ENCODE results near the gene PSMA3. TPM values are rescaled to one million over a fixed set of nuclear protein-coding genes. Genes with fewer than 3 reads are reported as not detected.

The PSMA3 gene
- total and polyA plus RNA-seq, 4 donors: 64.3 to 302 (median 181) TPM

DNA sequence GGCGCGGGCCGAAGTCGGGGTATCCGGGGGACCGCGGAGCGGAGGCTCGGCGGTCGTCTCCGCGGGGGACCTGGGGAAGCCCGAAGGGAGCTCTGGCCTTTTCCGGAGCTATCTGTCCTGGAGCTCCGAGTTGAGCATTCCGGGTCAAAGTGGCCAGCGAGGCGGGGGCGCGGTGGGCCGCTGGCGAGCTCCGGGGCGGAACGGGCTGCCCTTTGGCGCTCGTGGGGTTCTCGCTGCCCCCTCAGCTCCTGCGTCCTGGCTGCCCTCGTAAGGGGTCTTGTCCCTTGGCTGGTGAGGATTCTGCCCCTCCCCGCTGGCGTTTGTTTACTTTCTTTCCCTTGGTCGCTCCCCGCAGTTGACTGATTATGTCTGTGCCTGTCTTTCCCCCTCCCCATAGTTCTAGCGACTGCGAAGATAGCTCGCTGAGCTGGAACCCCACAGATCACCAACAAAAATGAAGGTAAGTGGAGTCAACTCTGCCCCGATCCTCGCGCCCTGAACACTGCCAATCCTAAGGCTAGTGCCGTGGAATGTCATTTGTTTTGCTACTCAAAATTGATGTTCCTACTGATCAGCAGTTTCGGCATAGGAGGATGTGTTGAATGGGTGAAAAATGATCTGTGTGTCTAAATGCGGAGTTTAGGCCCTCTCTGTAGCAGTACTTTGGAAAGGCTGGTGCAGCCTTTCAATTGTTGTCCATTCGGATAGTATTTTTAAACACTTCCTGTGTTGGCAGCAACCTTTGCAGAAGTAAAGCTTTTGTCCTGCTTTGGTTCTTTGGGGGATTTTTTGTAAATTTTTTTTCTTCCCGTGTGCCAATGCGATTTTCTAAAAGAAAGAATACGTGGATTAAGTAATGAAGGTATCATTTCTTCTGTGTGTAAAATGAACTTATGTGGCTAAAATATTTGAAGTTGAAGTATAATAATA is 55.0 kb downstream of the PSMA3 start:
- Histone ChIP-seq H3K9ac (ENCODE audit: insufficient read depth in 1 of 2, low read length in 2 of 2) (peak overlapping the region; percentile 83 to 89), H3K27ac (ENCODE audit: low read depth in 1 of 2, low read length in 1 of 2) (peak overlapping the region; percentile 95 to 98), H3K9me3 (ENCODE audit: control insufficient read depth in 4 of 4, insufficient read depth in 3 of 4, low read length in 3 of 4) (peaks cover 0 to 4% (median 0%) of the 10 kb centered on the region in 4 donors), H3K27me3 (ENCODE audit: control insufficient read depth in 3 of 3, insufficient read depth in 3 of 3, low read length in 2 of 3) (no peaks in the 10 kb centered on the region), H3K4me1 (ENCODE audit: control insufficient read depth in 5 of 5, insufficient read depth in 5 of 5, low read length in 5 of 5) (peaks cover 2 to 28% (median 3%) of the 10 kb centered on the region in 5 donors), H3K36me3 (ENCODE audit: control insufficient read depth in 4 of 4, insufficient read depth in 4 of 4, low read length in 4 of 4) (peaks cover 3 to 33% (median 15%) of the 10 kb centered on the region in 4 donors), H3K4me3 (peak overlapping the region; percentile 99)
- ATAC-seq (ENCODE audit: insufficient read depth, low FRiP score) (no peak), DNase-seq (peak; percentile 51 to 73 (median 63))
- TF ChIP-seq, protein P1, sequence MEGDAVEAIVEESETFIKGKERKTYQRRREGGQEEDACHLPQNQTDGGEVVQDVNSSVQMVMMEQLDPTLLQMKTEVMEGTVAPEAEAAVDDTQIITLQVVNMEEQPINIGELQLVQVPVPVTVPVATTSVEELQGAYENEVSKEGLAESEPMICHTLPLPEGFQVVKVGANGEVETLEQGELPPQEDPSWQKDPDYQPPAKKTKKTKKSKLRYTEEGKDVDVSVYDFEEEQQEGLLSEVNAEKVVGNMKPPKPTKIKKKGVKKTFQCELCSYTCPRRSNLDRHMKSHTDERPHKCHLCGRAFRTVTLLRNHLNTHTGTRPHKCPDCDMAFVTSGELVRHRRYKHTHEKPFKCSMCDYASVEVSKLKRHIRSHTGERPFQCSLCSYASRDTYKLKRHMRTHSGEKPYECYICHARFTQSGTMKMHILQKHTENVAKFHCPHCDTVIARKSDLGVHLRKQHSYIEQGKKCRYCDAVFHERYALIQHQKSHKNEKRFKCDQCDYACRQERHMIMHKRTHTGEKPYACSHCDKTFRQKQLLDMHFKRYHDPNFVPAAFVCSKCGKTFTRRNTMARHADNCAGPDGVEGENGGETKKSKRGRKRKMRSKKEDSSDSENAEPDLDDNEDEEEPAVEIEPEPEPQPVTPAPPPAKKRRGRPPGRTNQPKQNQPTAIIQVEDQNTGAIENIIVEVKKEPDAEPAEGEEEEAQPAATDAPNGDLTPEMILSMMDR (IDR thresholded peaks at IDR 0.05; ENCODE audit: control extremely low read depth, extremely low read depth): no peak
- 1% methylated on average over 31 to 48 of the region's 48 CpGs for WGBS, 2 donors

DNA sequence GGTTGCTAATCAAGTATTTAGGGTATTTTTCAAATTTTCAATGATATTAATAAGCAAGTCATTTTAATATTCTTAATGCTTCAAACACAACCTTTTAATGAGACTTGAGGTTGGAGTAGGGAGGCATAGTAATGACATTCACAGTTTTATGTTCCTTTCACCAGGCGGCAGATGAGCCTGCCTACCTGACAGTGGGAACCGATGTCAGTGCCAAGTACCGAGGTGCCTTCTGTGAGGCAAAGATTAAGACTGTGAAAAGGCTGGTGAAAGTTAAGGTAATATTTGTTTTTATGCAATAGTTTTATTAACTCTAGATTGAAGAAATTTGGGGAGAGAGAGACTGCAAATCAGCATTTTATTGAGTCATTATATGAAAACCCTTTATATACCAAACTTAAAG is 56.8 kb downstream of the PSMA3 start:
- 94 to 99% methylated on average over 3 of the region's 3 CpGs for WGBS, 2 donors
- H3K9ac ChIP-seq (ENCODE audit: insufficient read depth in 1 of 2, low read length in 2 of 2): no peak overlapping the region
- TF ChIP-seq, protein P1 (IDR thresholded peaks at IDR 0.05; ENCODE audit: control extremely low read depth, extremely low read depth): no peak

DNA sequence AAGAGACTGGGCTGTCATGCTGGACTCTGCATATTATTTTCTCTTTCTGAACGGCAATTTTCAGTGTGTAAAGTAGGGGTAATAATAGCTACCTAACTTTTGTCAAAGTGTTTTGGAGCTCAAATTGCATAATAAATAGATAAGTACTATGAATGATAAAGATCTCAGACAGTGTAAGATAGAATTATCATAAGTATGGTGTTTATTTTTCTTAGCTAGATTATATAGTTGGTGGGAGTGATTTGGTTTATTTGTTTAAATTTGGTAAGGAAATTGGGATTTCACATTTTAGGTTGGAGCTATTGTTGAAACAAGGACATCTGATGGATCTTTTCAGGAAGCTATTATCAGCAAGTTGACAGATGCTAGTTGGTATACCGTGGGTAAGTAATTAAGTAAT is 61.1 kb downstream of the PSMA3 start:
- no peak for DNase-seq
- 67 to 77% methylated on average over 2 of the region's 2 CpGs for WGBS, 2 donors
- H3K9ac ChIP-seq (ENCODE audit: insufficient read depth in 1 of 2, low read length in 2 of 2): no peak overlapping the region
- ATAC-seq (ENCODE audit: insufficient read depth, low FRiP score): no peak
- no peak overlapping the region for H3K27ac ChIP-seq (ENCODE audit: low read depth in 1 of 2, low read length in 1 of 2)
- H3K36me3 ChIP-seq (ENCODE audit: control insufficient read depth in 4 of 4, insufficient read depth in 4 of 4, low read length in 4 of 4): peaks cover 4 to 37% (median 19%) of the 10 kb centered on the region in 4 donors
- H3K4me1 ChIP-seq (ENCODE audit: control insufficient read depth in 5 of 5, insufficient read depth in 5 of 5, low read length in 5 of 5): peaks cover 0 to 4% (median 2%) of the 10 kb centered on the region in 5 donors
- no peaks in the 10 kb centered on the region for H3K9me3 ChIP-seq (ENCODE audit: control insufficient read depth in 4 of 4, insufficient read depth in 3 of 4, low read length in 3 of 4)
- H3K4me3 ChIP-seq: no peak overlapping the region
- TF ChIP-seq, protein P1 (IDR thresholded peaks at IDR 0.05; ENCODE audit: control extremely low read depth, extremely low read depth): no peak
- no peaks in the 10 kb centered on the region for H3K27me3 ChIP-seq (ENCODE audit: control insufficient read depth in 3 of 3, insufficient read depth in 3 of 3, low read length in 2 of 3)

More for the DNA sequence above, 56.8 kb downstream of the PSMA3 start:
- H3K27ac ChIP-seq (ENCODE audit: low read depth in 1 of 2, low read length in 1 of 2): no peak overlapping the region
- no peak overlapping the region for H3K4me3 ChIP-seq
- ATAC-seq (ENCODE audit: insufficient read depth, low FRiP score) (no peak), DNase-seq (no peak)
- peaks cover 0 to 4% (median 0%) of the 10 kb centered on the region in 4 donors for H3K9me3 ChIP-seq (ENCODE audit: control insufficient read depth in 4 of 4, insufficient read depth in 3 of 4, low read length in 3 of 4)
- H3K36me3 ChIP-seq (ENCODE audit: control insufficient read depth in 4 of 4, insufficient read depth in 4 of 4, low read length in 4 of 4): peaks cover under 1 to 33% (median 17%) of the 10 kb centered on the region in 4 donors
- no peaks in the 10 kb centered on the region for H3K27me3 ChIP-seq (ENCODE audit: control insufficient read depth in 3 of 3, insufficient read depth in 3 of 3, low read length in 2 of 3)
- H3K4me1 ChIP-seq (ENCODE audit: control insufficient read depth in 5 of 5, insufficient read depth in 5 of 5, low read length in 5 of 5): peaks cover 0 to 18% (median 2%) of the 10 kb centered on the region in 5 donors
